Activated CD8-positive, alpha-beta T cell treated with anti-CD3 and anti-CD28 coated beads, Interleukin-2, amount 10 ng/mL, durations not matched to agents 7 days and 5 days (primary cell): ENCODE data around the gene ITGBL1. TPM values are rescaled to one million over a fixed set of nuclear protein-coding genes. Genes with fewer than 3 reads are reported as not detected.

Source experiments
- ATAC-seq: fragments of 150-1000 bp; cut with Tn5 transposase; one replicate; pipeline ENCODE4 v1.10.0; 2021; ENCODE audit warnings: moderate library complexity
- CTCF ChIA-PET: fragments of 350-600 bp; sonication (Branson Sonifier 250); formaldehyde crosslinking; loops from one replicate; lab custom pipeline; 2021; ENCODE audit warnings: antibody characterized with exemption; lab: Charles Lee
- POLR2A ChIA-PET: fragments of 350-600 bp; sonication (Branson Sonifier 250); formaldehyde crosslinking; loops from one replicate; lab custom pipeline; 2021; ENCODE audit warnings: antibody characterized with exemption; lab: Charles Lee
- DNase-seq: peaks from one replicate; pipeline ENCODE4 v3.0.0-alpha.2; 2020
- H3K27ac Mint-ChIP-seq: one replicate; pipeline ENCODE4 v1.8.0; 2021; ENCODE audit warnings: mild to moderate bottlenecking, mixed read lengths
- H3K27me3 Mint-ChIP-seq: one replicate; pipeline ENCODE4 v1.8.0; 2021; ENCODE audit warnings: low read depth, mixed read lengths
- H3K36me3 Mint-ChIP-seq: one replicate; pipeline ENCODE4 v1.8.0; 2021; ENCODE audit warnings: low read depth, mixed read lengths
- H3K4me1 Mint-ChIP-seq: one replicate; pipeline ENCODE4 v1.8.0; 2021; ENCODE audit warnings: low read depth, mixed read lengths
- H3K4me3 Mint-ChIP-seq: one replicate; pipeline ENCODE4 v1.8.0; 2021; ENCODE audit warnings: mild to moderate bottlenecking, mixed read lengths
- H3K9me3 Mint-ChIP-seq: one replicate; pipeline ENCODE4 v1.8.0; 2022; ENCODE audit warnings: mixed read lengths; ENCODE audit not compliant: insufficient read depth
- total RNA-seq, 2 experiments: library from RNA; stranded (reverse); gene quantifications; one replicate each; pipeline ENCODE4 v1.2.3, GENCODE V29; 2021

The ITGBL1 gene
- total RNA-seq, 2 experiments from 2014 or later = not detected

- ChIA-PET CTCF (no interaction called here), POLR2A (no interaction called here)
- no peaks in the 10 kb centered on the region for H3K36me3 Mint-ChIP-seq
- H3K4me3 Mint-ChIP-seq = peak overlapping the region; percentile 39
- no peaks in the 10 kb centered on the region for H3K27me3 Mint-ChIP-seq
- ATAC-seq (no peak), DNase-seq (no peak)
- peaks cover 45% of the 10 kb centered on the region for H3K4me1 Mint-ChIP-seq
- peak overlapping the region; percentile 77 for H3K27ac Mint-ChIP-seq
- H3K9me3 Mint-ChIP-seq = no peaks in the 10 kb centered on the region
These were observed 171.9 kb downstream of the ITGBL1 start for GRCh38 chr13:101624210-101624922.

GRCh38 chr13:101624981-101625380 lies 172.5 kb downstream of the ITGBL1 start:
- Mint-ChIP-seq H3K27me3 (no peaks in the 10 kb centered on the region), H3K4me3 (no peak overlapping the region), H3K9me3 (no peaks in the 10 kb centered on the region), H3K36me3 (no peaks in the 10 kb centered on the region), H3K4me1 (peaks cover 45% of the 10 kb centered on the region), H3K27ac (no peak overlapping the region)
- ChIA-PET POLR2A (interaction anchor here (0.7 kb wide), 1 partner anchor 1052 kb away, joined by 7 read pairs; no protein-coding TSS in a partner anchor), CTCF (no interaction called here)
- DNase-seq (no peak), ATAC-seq (no peak)

GRCh38 chr13:101626925-101627555 lies 174.6 kb downstream of the ITGBL1 start:
- peaks cover 9% of the 10 kb centered on the region for H3K27me3 Mint-ChIP-seq
- ChIA-PET CTCF (no interaction called here), POLR2A (no interaction called here)
- H3K36me3 Mint-ChIP-seq = no peaks in the 10 kb centered on the region
- no peaks in the 10 kb centered on the region for H3K9me3 Mint-ChIP-seq
- peaks cover 45% of the 10 kb centered on the region for H3K4me1 Mint-ChIP-seq
- peak; percentile 52 for DNase-seq
- peak overlapping the region; percentile 40 for H3K4me3 Mint-ChIP-seq
- peak; percentile 91 for ATAC-seq
- H3K27ac Mint-ChIP-seq = peak overlapping the region; percentile 81

GRCh38 chr13:101627556-101627943 lies 175.1 kb downstream of the ITGBL1 start:
- Mint-ChIP-seq H3K27me3 (peaks cover 9% of the 10 kb centered on the region), H3K36me3 (no peaks in the 10 kb centered on the region), H3K9me3 (no peaks in the 10 kb centered on the region), H3K4me3 (peak overlapping the region; percentile 40), H3K4me1 (peaks cover 45% of the 10 kb centered on the region), H3K27ac (peak overlapping the region; percentile 81)
- ChIA-PET POLR2A (no interaction called here), CTCF (no interaction called here)
- peak; percentile 25 for ATAC-seq
- DNase-seq = no peak

- Mint-ChIP-seq H3K9me3 (no peaks in the 10 kb centered on the region), H3K36me3 (no peaks in the 10 kb centered on the region), H3K27me3 (peaks cover 17% of the 10 kb centered on the region), H3K4me3 (no peak overlapping the region), H3K4me1 (peaks cover 39% of the 10 kb centered on the region), H3K27ac (no peak overlapping the region)
- ATAC-seq (no peak), DNase-seq (no peak)
- ChIA-PET CTCF (no interaction called here), POLR2A (no interaction called here)
These were observed 176.4 kb downstream of the ITGBL1 start for GRCh38 chr13:101628900-101629299.

- CTCF ChIA-PET = no interaction called here
- peaks cover 17% of the 10 kb centered on the region for H3K4me1 Mint-ChIP-seq
- no peaks in the 10 kb centered on the region for H3K36me3 Mint-ChIP-seq
- ATAC-seq (no peak), DNase-seq (no peak)
- peaks cover 20% of the 10 kb centered on the region for H3K27me3 Mint-ChIP-seq
- H3K4me3 Mint-ChIP-seq = no peak overlapping the region
- POLR2A ChIA-PET = no interaction called here
- H3K9me3 Mint-ChIP-seq = no peaks in the 10 kb centered on the region
- H3K27ac Mint-ChIP-seq = no peak overlapping the region
These were observed 178.9 kb downstream of the ITGBL1 start for GRCh38 chr13:101631395-101631794.

GRCh38 chr13:101634142-101634541 lies 181.7 kb downstream of the ITGBL1 start:
- no peaks in the 10 kb centered on the region for H3K36me3 Mint-ChIP-seq
- CTCF ChIA-PET = no interaction called here
- POLR2A ChIA-PET = no interaction called here
- peaks cover 23% of the 10 kb centered on the region for H3K27me3 Mint-ChIP-seq
- no peaks in the 10 kb centered on the region for H3K9me3 Mint-ChIP-seq
- no peak overlapping the region for H3K27ac Mint-ChIP-seq
- DNase-seq (no peak), ATAC-seq (no peak)
- H3K4me3 Mint-ChIP-seq = no peak overlapping the region
- no peaks in the 10 kb centered on the region for H3K4me1 Mint-ChIP-seq

- CTCF ChIA-PET = no interaction called here
- H3K27ac Mint-ChIP-seq = no peak overlapping the region
These were observed 187.2 kb downstream of the ITGBL1 start for GRCh38 chr13:101639711-101640110.

GRCh38 chr13:101640788-101641400 lies 188.4 kb downstream of the ITGBL1 start:
- ATAC-seq (no peak), DNase-seq (no peak)
- ChIA-PET CTCF (no interaction called here), POLR2A (no interaction called here)
- peaks cover 4% of the 10 kb centered on the region for H3K4me1 Mint-ChIP-seq
- no peaks in the 10 kb centered on the region for H3K9me3 Mint-ChIP-seq
- no peak overlapping the region for H3K4me3 Mint-ChIP-seq
- H3K27me3 Mint-ChIP-seq = peaks cover 5% of the 10 kb centered on the region
- no peaks in the 10 kb centered on the region for H3K36me3 Mint-ChIP-seq
- H3K27ac Mint-ChIP-seq = no peak overlapping the region

More at GRCh38 chr13:101639711-101640110, 187.2 kb downstream of the ITGBL1 start:
- H3K27me3 Mint-ChIP-seq = peaks cover 5% of the 10 kb centered on the region
- H3K4me1 Mint-ChIP-seq = peaks cover 4% of the 10 kb centered on the region
- no peak overlapping the region for H3K4me3 Mint-ChIP-seq
- ATAC-seq (no peak), DNase-seq (no peak)
- H3K9me3 Mint-ChIP-seq = no peaks in the 10 kb centered on the region
- POLR2A ChIA-PET = no interaction called here
- no peaks in the 10 kb centered on the region for H3K36me3 Mint-ChIP-seq

- H3K27me3 Mint-ChIP-seq = peaks cover 2% of the 10 kb centered on the region
- POLR2A ChIA-PET = no interaction called here
These were observed 193.4 kb downstream of the ITGBL1 start for GRCh38 chr13:101645871-101646270.

GRCh38 chr13:101647760-101648159 lies 195.3 kb downstream of the ITGBL1 start:
- ChIA-PET CTCF (no interaction called here), POLR2A (no interaction called here)
- H3K4me3 Mint-ChIP-seq = no peak overlapping the region
- H3K4me1 Mint-ChIP-seq = no peaks in the 10 kb centered on the region
- no peaks in the 10 kb centered on the region for H3K9me3 Mint-ChIP-seq
- ATAC-seq (no peak), DNase-seq (no peak)
- H3K36me3 Mint-ChIP-seq = no peaks in the 10 kb centered on the region
- peaks cover 4% of the 10 kb centered on the region for H3K27me3 Mint-ChIP-seq
- no peak overlapping the region for H3K27ac Mint-ChIP-seq

More at GRCh38 chr13:101645871-101646270, 193.4 kb downstream of the ITGBL1 start:
- Mint-ChIP-seq H3K36me3 (no peaks in the 10 kb centered on the region), H3K27ac (no peak overlapping the region), H3K9me3 (no peaks in the 10 kb centered on the region), H3K4me1 (no peaks in the 10 kb centered on the region), H3K4me3 (no peak overlapping the region)
- ATAC-seq (no peak), DNase-seq (no peak)
- CTCF ChIA-PET = no interaction called here
